ENCODE measurements around the gene CAPN12. TPM values are rescaled to one million over a fixed set of nuclear protein-coding genes. Genes with fewer than 3 reads are reported as not detected.
A peak's percentile ranks its signal among the peaks of the same experiment; 100 is the strongest.

The CAPN12 gene
- total RNA-seq, 5 donors from 2014 or later (not counting 1 experiment from before 2014, with no cell fraction given): 2.5 to 13.8 (median 8.8) TPM

DNA sequence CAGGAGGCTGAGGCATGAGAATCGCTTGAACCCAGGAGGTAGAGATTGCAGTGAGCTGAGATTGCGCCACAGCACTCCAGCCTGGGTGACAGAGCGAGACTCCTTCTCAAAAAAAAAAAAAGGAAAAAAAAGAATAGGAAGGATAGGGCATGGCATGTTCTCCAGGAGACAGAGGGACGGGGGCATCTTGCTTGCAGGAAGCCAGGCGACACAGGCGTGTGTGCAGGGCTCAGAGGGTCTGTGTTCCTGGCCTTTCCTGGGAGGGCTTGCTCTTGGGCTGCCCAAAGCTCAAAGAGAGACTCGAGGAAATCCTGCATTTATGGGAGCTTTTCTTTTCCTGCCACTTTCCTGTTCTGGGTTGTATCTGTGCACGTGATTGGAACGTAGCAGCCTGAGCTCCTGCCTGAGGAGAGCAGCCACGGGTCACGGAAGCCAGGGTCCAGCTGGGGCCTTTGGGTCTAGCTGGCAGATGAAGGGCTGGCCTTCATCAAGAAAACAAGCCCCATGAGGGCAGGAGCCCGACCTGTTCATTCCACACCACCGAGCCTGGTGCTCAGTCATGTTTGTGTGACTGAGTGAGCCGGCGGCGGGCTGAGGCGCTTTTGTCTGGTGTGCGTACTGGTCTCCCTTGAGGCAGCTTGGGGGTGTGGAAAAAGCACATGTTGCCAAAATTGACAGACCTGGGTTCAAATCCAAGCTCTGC, 44.5 kb downstream of the CAPN12 start:
- Mint-ChIP-seq H3K4me1 (peaks cover 15 to 39% (median 29%) of the 10 kb centered on the region in 3 donors), H3K27ac (no peak overlapping the region), H3K27me3 (no peaks in the 10 kb centered on the region), H3K36me3 (peaks cover 16% of the 10 kb centered on the region), H3K4me3 (no peak overlapping the region), H3K9me3 (no peaks in the 10 kb centered on the region)
- no peaks in the 10 kb centered on the region for H3K27me3 ChIP-seq (replicated peaks in 1 of 2; ENCODE audit: control insufficient read depth in 2 of 2, extremely low read depth in 1 of 2, insufficient read depth in 2 of 2, low read length in 1 of 2)
- ATAC-seq (replicated peaks in 1 of 4) (no peak), DNase-seq (no peak)
- no peaks in the 10 kb centered on the region for H3K9me3 ChIP-seq
- H3K4me3 ChIP-seq (ENCODE audit: control insufficient read depth in 1 of 2, extremely low read depth in 1 of 2, low read length in 1 of 2): no peak overlapping the region
- ChIA-PET POLR2A (no interaction called here), CTCF (no interaction called here)
- peaks cover 0 to 55% of the 10 kb centered on the region in 2 donors for H3K36me3 ChIP-seq (ENCODE audit: control insufficient read depth in 2 of 2, extremely low read depth in 1 of 2, insufficient read depth in 1 of 2, low read length in 1 of 2)
- no peak overlapping the region for H3K27ac ChIP-seq (ENCODE audit: low read length)
- 96% methylated on average over 15 of the region's 18 CpGs for WGBS (ENCODE audit: insufficient coverage)
- H3K4me1 ChIP-seq (ENCODE audit: control insufficient read depth in 1 of 2, extremely low read depth in 1 of 2, insufficient read depth in 2 of 2, low read length in 2 of 2): peaks cover 0 to 45% of the 10 kb centered on the region in 2 experiments

DNA sequence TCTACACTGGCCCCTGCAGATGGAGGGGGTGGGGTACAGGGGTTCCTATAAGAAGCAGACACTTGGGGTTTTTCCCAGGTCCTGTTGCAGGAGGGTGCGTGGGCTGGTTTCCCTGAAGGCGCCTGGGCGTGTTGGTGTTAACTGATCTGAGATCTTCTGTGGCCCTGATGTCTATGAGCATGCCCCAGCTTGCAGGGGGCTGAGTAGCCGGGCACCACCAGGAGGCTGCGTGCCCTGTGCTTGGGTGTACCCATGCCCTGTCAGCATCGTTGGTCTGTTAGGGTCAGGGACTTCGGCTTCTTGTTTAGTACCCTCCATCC, 45.3 kb downstream of the CAPN12 start:
- Histone ChIP-seq H3K4me1 (ENCODE audit: control insufficient read depth in 1 of 2, extremely low read depth in 1 of 2, insufficient read depth in 2 of 2, low read length in 2 of 2) (peaks cover 0 to 54% of the 10 kb centered on the region in 2 experiments), H3K4me3 (ENCODE audit: control insufficient read depth in 1 of 2, extremely low read depth in 1 of 2, low read length in 1 of 2) (no peak overlapping the region), H3K27ac (ENCODE audit: low read length) (no peak overlapping the region), H3K9me3 (no peaks in the 10 kb centered on the region), H3K36me3 (ENCODE audit: control insufficient read depth in 2 of 2, extremely low read depth in 1 of 2, insufficient read depth in 1 of 2, low read length in 1 of 2) (peaks cover 0 to 48% of the 10 kb centered on the region in 2 donors), H3K27me3 (replicated peaks in 1 of 2; ENCODE audit: control insufficient read depth in 2 of 2, extremely low read depth in 1 of 2, insufficient read depth in 2 of 2, low read length in 1 of 2) (no peaks in the 10 kb centered on the region)
- 57% methylated on average over 3 of the region's 7 CpGs for WGBS (ENCODE audit: insufficient coverage)
- H3K27ac Mint-ChIP-seq: no peak overlapping the region
- H3K9me3 Mint-ChIP-seq: no peaks in the 10 kb centered on the region
- no peak overlapping the region for H3K4me3 Mint-ChIP-seq
- ChIA-PET POLR2A (no interaction called here), CTCF (no interaction called here)
- no peak for ATAC-seq (replicated peaks in 1 of 4)
- peaks cover 20 to 46% (median 36%) of the 10 kb centered on the region in 3 donors for H3K4me1 Mint-ChIP-seq
- DNase-seq: peak in 1 of 35 experiments; percentile 22
- peaks cover 12% of the 10 kb centered on the region for H3K36me3 Mint-ChIP-seq
- H3K27me3 Mint-ChIP-seq: no peaks in the 10 kb centered on the region

DNA sequence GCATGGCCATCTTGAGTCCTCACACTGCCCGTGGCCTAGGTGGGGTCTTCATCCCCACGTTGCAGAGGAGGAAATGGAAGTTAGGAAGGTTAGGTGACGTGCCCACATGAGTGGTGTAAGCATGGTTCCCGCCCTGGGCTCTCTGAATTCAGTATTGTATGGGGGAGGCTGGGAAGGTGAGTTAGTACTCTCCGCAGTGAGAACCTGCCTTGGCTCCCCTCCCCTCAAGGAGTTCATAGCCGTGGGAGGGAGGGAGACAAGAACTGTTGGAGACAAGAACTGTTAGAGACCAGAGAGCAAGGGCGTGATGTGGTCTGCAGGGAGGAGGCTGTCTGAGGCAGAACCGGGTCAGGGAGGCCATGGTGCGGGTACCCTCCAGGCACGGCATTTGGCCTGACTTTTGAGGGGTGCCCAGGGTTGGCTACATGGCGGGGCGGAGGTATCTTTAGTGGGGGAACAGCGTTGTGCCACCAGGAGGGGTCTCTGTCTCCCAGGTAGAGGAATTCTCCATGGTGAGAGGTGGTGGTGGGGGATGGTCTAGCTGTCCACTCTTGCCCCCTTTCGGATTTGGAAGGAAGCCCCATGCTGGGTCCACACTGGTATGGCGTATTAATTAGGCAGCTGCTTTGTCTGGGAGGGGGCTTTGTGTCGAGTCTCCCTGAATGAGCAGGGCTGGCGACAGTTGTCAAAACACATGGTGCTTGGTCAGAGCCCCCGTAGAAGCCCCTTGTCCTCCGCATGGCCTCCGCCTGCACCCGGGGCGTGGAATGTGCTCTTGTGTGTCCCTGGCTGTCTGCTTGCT, 45.8 kb downstream of the CAPN12 start:
- Histone ChIP-seq H3K4me1 (ENCODE audit: control insufficient read depth in 1 of 2, extremely low read depth in 1 of 2, insufficient read depth in 2 of 2, low read length in 2 of 2) (peaks cover 5 to 59% of the 10 kb centered on the region in 2 experiments), H3K36me3 (ENCODE audit: control insufficient read depth in 2 of 2, extremely low read depth in 1 of 2, insufficient read depth in 1 of 2, low read length in 1 of 2) (peaks cover 0 to 45% of the 10 kb centered on the region in 2 donors), H3K4me3 (ENCODE audit: control insufficient read depth in 1 of 2, extremely low read depth in 1 of 2, low read length in 1 of 2) (no peak overlapping the region), H3K27ac (ENCODE audit: low read length) (no peak overlapping the region), H3K9me3 (no peaks in the 10 kb centered on the region), H3K27me3 (replicated peaks in 1 of 2; ENCODE audit: control insufficient read depth in 2 of 2, extremely low read depth in 1 of 2, insufficient read depth in 2 of 2, low read length in 1 of 2) (no peaks in the 10 kb centered on the region)
- Mint-ChIP-seq H3K27me3 (no peaks in the 10 kb centered on the region), H3K9me3 (no peaks in the 10 kb centered on the region), H3K4me3 (no peak overlapping the region), H3K4me1 (peaks cover 26 to 52% (median 42%) of the 10 kb centered on the region in 3 donors), H3K36me3 (peaks cover 8% of the 10 kb centered on the region), H3K27ac (peak overlapping the region; percentile 39 to 63)
- no peak for DNase-seq
- ATAC-seq (replicated peaks in 1 of 4): no peak
- 93% methylated on average over 17 of the region's 22 CpGs for WGBS (ENCODE audit: insufficient coverage)
- POLR2A ChIA-PET: no interaction called here
- CTCF ChIA-PET: no interaction called here

DNA sequence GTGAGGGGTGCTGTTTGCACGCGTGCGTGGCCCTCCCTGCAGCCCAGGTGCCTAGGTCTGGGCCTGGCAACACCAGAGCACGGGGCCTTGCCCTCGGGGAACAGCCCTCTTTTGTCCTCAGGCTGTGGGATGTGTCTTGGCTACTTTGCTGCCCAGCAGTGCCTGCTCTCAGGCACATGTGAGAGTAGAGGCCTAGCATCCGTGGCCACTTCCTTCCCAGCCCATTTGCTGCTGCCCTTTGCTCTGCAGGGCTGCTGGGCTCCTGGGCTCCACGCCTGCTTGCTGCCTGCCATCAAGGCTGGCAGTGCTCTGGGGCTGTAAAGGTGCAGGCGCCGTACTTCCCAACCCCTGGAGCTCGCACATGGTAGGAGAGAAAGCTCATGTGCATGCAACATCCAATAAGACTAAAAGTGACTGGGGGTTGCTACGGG, 46.6 kb downstream of the CAPN12 start:
- H3K9me3 ChIP-seq: no peaks in the 10 kb centered on the region
- no peaks in the 10 kb centered on the region for H3K27me3 Mint-ChIP-seq
- H3K27ac ChIP-seq (ENCODE audit: low read length): no peak overlapping the region
- H3K36me3 Mint-ChIP-seq: peaks cover 8% of the 10 kb centered on the region
- WGBS (ENCODE audit: insufficient coverage): 92% methylated on average over 7 of the region's 11 CpGs
- ATAC-seq (replicated peaks in 1 of 4) (no peak), DNase-seq (no peak)
- H3K4me3 Mint-ChIP-seq: no peak overlapping the region
- H3K4me1 Mint-ChIP-seq: peaks cover 34 to 59% (median 50%) of the 10 kb centered on the region in 3 donors
- CTCF ChIA-PET: no interaction called here
- POLR2A ChIA-PET: no interaction called here
- peaks cover 0 to 39% of the 10 kb centered on the region in 2 donors for H3K36me3 ChIP-seq (ENCODE audit: control insufficient read depth in 2 of 2, extremely low read depth in 1 of 2, insufficient read depth in 1 of 2, low read length in 1 of 2)
- H3K4me1 ChIP-seq (ENCODE audit: control insufficient read depth in 1 of 2, extremely low read depth in 1 of 2, insufficient read depth in 2 of 2, low read length in 2 of 2): peaks cover 7 to 67% of the 10 kb centered on the region in 2 experiments
- H3K9me3 Mint-ChIP-seq: no peaks in the 10 kb centered on the region
- no peaks in the 10 kb centered on the region for H3K27me3 ChIP-seq (replicated peaks in 1 of 2; ENCODE audit: control insufficient read depth in 2 of 2, extremely low read depth in 1 of 2, insufficient read depth in 2 of 2, low read length in 1 of 2)
- no peak overlapping the region for H3K4me3 ChIP-seq (ENCODE audit: control insufficient read depth in 1 of 2, extremely low read depth in 1 of 2, low read length in 1 of 2)
- H3K27ac Mint-ChIP-seq: peak overlapping the region; percentile 11

DNA sequence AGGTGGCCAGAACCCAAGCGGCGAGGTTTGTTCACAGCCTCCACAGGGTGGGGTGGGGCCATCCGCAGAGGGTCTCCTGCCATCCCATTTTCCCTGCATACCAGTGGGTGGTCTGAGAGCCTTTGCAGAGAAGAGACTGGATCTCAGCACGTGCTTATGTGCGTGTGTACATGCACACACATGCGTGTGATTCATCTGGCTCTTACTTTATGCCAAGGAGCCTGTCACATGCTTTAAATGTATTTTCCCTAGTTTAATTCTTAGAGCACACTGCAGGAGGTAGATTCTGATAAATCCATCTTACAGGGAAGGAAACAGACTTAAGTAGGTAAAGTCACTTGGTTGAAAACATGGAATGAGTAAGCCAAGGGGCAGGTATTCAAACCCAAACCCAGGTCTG, 47.1 kb downstream of the CAPN12 start:
- ATAC-seq (replicated peaks in 1 of 4) (no peak), DNase-seq (no peak)
- Histone ChIP-seq H3K4me1 (ENCODE audit: control insufficient read depth in 1 of 2, extremely low read depth in 1 of 2, insufficient read depth in 2 of 2, low read length in 2 of 2) (peaks cover 7 to 71% of the 10 kb centered on the region in 2 experiments), H3K9me3 (no peaks in the 10 kb centered on the region), H3K27me3 (replicated peaks in 1 of 2; ENCODE audit: control insufficient read depth in 2 of 2, extremely low read depth in 1 of 2, insufficient read depth in 2 of 2, low read length in 1 of 2) (no peaks in the 10 kb centered on the region), H3K4me3 (ENCODE audit: control insufficient read depth in 1 of 2, extremely low read depth in 1 of 2, low read length in 1 of 2) (no peak overlapping the region), H3K27ac (ENCODE audit: low read length) (no peak overlapping the region), H3K36me3 (ENCODE audit: control insufficient read depth in 2 of 2, extremely low read depth in 1 of 2, insufficient read depth in 1 of 2, low read length in 1 of 2) (peaks cover 0 to 35% of the 10 kb centered on the region in 2 donors)
- Mint-ChIP-seq H3K27ac (no peak overlapping the region), H3K9me3 (no peaks in the 10 kb centered on the region), H3K36me3 (peaks cover 8% of the 10 kb centered on the region), H3K27me3 (no peaks in the 10 kb centered on the region), H3K4me3 (no peak overlapping the region), H3K4me1 (peaks cover 38 to 64% (median 54%) of the 10 kb centered on the region in 3 donors)
- 100% methylated on average over 4 of the region's 6 CpGs for WGBS (ENCODE audit: insufficient coverage)
- ChIA-PET CTCF (no interaction called here), POLR2A (no interaction called here)

DNA sequence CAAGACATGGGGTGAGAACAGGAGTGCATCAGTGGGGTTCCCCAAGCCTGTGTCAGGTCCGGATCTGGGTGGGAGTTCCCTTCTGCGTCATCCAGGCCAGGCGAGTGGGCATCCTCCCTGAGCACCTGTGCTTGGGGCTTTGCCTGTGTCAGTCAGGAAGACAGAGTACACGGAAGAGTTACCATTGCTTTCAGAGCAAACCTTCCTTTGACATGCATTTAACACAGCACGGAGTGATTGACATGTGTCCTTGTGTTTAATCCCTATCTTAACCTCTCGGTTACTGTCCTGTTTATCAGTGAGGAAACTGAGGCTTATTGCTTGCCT, 47.6 kb downstream of the CAPN12 start:
- POLR2A ChIA-PET: no interaction called here
- 100% methylated on average over 4 of the region's 6 CpGs for WGBS (ENCODE audit: insufficient coverage)
- Histone ChIP-seq H3K4me3 (ENCODE audit: control insufficient read depth in 1 of 2, extremely low read depth in 1 of 2, low read length in 1 of 2) (no peak overlapping the region), H3K27me3 (replicated peaks in 1 of 2; ENCODE audit: control insufficient read depth in 2 of 2, extremely low read depth in 1 of 2, insufficient read depth in 2 of 2, low read length in 1 of 2) (no peaks in the 10 kb centered on the region), H3K4me1 (ENCODE audit: control insufficient read depth in 1 of 2, extremely low read depth in 1 of 2, insufficient read depth in 2 of 2, low read length in 2 of 2) (peaks cover 7 to 76% of the 10 kb centered on the region in 2 experiments), H3K27ac (ENCODE audit: low read length) (no peak overlapping the region), H3K36me3 (ENCODE audit: control insufficient read depth in 2 of 2, extremely low read depth in 1 of 2, insufficient read depth in 1 of 2, low read length in 1 of 2) (peaks cover 0 to 30% of the 10 kb centered on the region in 2 donors), H3K9me3 (no peaks in the 10 kb centered on the region)
- H3K9me3 Mint-ChIP-seq: no peaks in the 10 kb centered on the region
- H3K4me3 Mint-ChIP-seq: no peak overlapping the region
- peaks cover 8% of the 10 kb centered on the region for H3K36me3 Mint-ChIP-seq
- DNase-seq: no peak
- peaks cover 43 to 69% (median 59%) of the 10 kb centered on the region in 3 donors for H3K4me1 Mint-ChIP-seq
- no peaks in the 10 kb centered on the region for H3K27me3 Mint-ChIP-seq
- H3K27ac Mint-ChIP-seq: no peak overlapping the region
- ATAC-seq (replicated peaks in 1 of 4): no peak
- CTCF ChIA-PET: no interaction called here
